ENCODE results near the gene BCAN. TPM values are rescaled to one million over a fixed set of nuclear protein-coding genes. Genes with fewer than 3 reads are reported as not detected.

Gene BCAN
- total RNA-seq, 6 donors from 2014 or later, result 0.11 to 0.13 TPM; not detected in 4

GRCh38 chr1:156667968-156668709, 26.2 kb downstream of the BCAN start:
- H3K27ac ChIP-seq, result peak overlapping the region; percentile 81 to 91 (median 83)
- TF ChIP-seq EP300 (IDR thresholded peaks at IDR 0.05), result no peak
- TF ChIP-seq CTCF (IDR thresholded peaks at IDR 0.05), result no peak
- TF ChIP-seq POLR2A (IDR thresholded peaks at IDR 0.05), result no peak
- no peak for TF ChIP-seq POLR2AphosphoS5 (IDR thresholded peaks at IDR 0.05)
- ATAC-seq (ENCODE audit: low FRiP score in 2 of 2), result no peak
- no peak overlapping the region for H3K4me3 ChIP-seq
- H3K9me3 ChIP-seq, result no peaks in the 10 kb centered on the region
- H3K36me3 ChIP-seq, result peaks cover 0 to 24% (median 0%) of the 10 kb centered on the region in 4 donors
- H3K4me1 ChIP-seq, result peaks cover 60 to 76% (median 66%) of the 10 kb centered on the region in 4 donors
- no peaks in the 10 kb centered on the region for H3K27me3 ChIP-seq
- no peak for DNase-seq
- WGBS, 2 donors, result 71 to 82% methylated on average over 6 to 7 of the region's 9 CpGs

GRCh38 chr1:156668801-156669637, 27.1 kb downstream of the BCAN start:
- DNase-seq, result peak in 1 of 2 donors; percentile 46

GRCh38 chr1:156669794-156670193, 27.9 kb downstream of the BCAN start:
- Histone ChIP-seq H3K36me3 (peaks cover 0 to 39% (median 0%) of the 10 kb centered on the region in 4 donors), H3K4me3 (no peak overlapping the region), H3K27ac (peak overlapping the region; percentile 81 to 91 (median 83)), H3K27me3 (no peaks in the 10 kb centered on the region), H3K9me3 (no peaks in the 10 kb centered on the region), H3K4me1 (peaks cover 46 to 72% (median 59%) of the 10 kb centered on the region in 4 donors)
- DNase-seq (no peak), ATAC-seq (ENCODE audit: low FRiP score in 2 of 2) (no peak)
- TF ChIP-seq EP300 (IDR thresholded peaks at IDR 0.05) (no peak), CTCF (IDR thresholded peaks at IDR 0.05) (no peak), POLR2AphosphoS5 (IDR thresholded peaks at IDR 0.05) (no peak), POLR2A (IDR thresholded peaks at IDR 0.05) (no peak)
- 54 to 73% methylated on average over 5 of the region's 5 CpGs for WGBS, 2 donors

More at GRCh38 chr1:156668801-156669637, 27.1 kb downstream of the BCAN start:
- ATAC-seq (ENCODE audit: low FRiP score in 2 of 2), result no peak
- H3K4me3 ChIP-seq, result no peak overlapping the region
- no peaks in the 10 kb centered on the region for H3K9me3 ChIP-seq
- no peaks in the 10 kb centered on the region for H3K27me3 ChIP-seq
- TF ChIP-seq EP300 (IDR thresholded peaks at IDR 0.05), result no peak
- H3K4me1 ChIP-seq, result peaks cover 54 to 76% (median 64%) of the 10 kb centered on the region in 4 donors
- peak overlapping the region; percentile 81 to 91 (median 83) for H3K27ac ChIP-seq
- 79 to 87% methylated on average over 11 to 17 of the region's 17 CpGs for whole genome bisulfite sequencing, 2 donors
- peaks cover 0 to 33% (median 0%) of the 10 kb centered on the region in 4 donors for H3K36me3 ChIP-seq

- DNase-seq (no peak), ATAC-seq (ENCODE audit: low FRiP score in 2 of 2) (no peak)
- no peaks in the 10 kb centered on the region for H3K27me3 ChIP-seq
- peak overlapping the region; percentile 81 to 91 (median 83) for H3K27ac ChIP-seq
- H3K4me1 ChIP-seq, result peaks cover 40 to 69% (median 55%) of the 10 kb centered on the region in 4 donors
- H3K4me3 ChIP-seq, result no peak overlapping the region
- no peaks in the 10 kb centered on the region for H3K9me3 ChIP-seq
- TF ChIP-seq CTCF (IDR thresholded peaks at IDR 0.05) (no peak), POLR2AphosphoS5 (IDR thresholded peaks at IDR 0.05) (no peak), POLR2A (IDR thresholded peaks at IDR 0.05) (no peak), EP300 (IDR thresholded peaks at IDR 0.05) (no peak)
- H3K36me3 ChIP-seq, result peaks cover 0 to 43% (median 0%) of the 10 kb centered on the region in 4 donors
- 79 to 87% methylated on average over 6 of the region's 6 CpGs for WGBS, 2 donors
Measured at GRCh38 chr1:156670359-156670758, 28.4 kb downstream of the BCAN start.

- DNase-seq, result no peak
- no peak for TF ChIP-seq EP300 (IDR thresholded peaks at IDR 0.05)
- TF ChIP-seq CTCF (IDR thresholded peaks at IDR 0.05), result no peak
- TF ChIP-seq POLR2A (IDR thresholded peaks at IDR 0.05), result no peak
- no peak for TF ChIP-seq POLR2AphosphoS5 (IDR thresholded peaks at IDR 0.05)
- Histone ChIP-seq H3K4me1 (peaks cover 36 to 65% (median 53%) of the 10 kb centered on the region in 4 donors), H3K9me3 (no peaks in the 10 kb centered on the region), H3K36me3 (peaks cover 0 to 43% (median 0%) of the 10 kb centered on the region in 4 donors), H3K27ac (peak overlapping the region; percentile 81 to 91 (median 83)), H3K4me3 (no peak overlapping the region), H3K27me3 (peaks cover 0 to 1% (median 0%) of the 10 kb centered on the region in 4 donors)
- ATAC-seq (ENCODE audit: low FRiP score in 2 of 2), result no peak
- WGBS, 2 donors, result 65 to 100% methylated on average over 1 to 4 of the region's 4 CpGs
Measured at GRCh38 chr1:156670791-156671190, 28.9 kb downstream of the BCAN start.
